Brain microvascular endothelial cell (primary cell): ENCODE data around the gene MDN1.

Experiments
- DNase-seq: peaks from one replicate; pipeline ENCODE4 v3.0.0-alpha.2; 2020
- H3K27ac ChIP-seq: fragments of 250-450 bp; sonication (Bioruptor Pico); 2 replicates; pipeline ENCODE4 v1.5.1; 2020; ENCODE audit warnings: mild to moderate bottlenecking, moderate library complexity
- H3K27me3 ChIP-seq: fragments of 250-450 bp; sonication (Bioruptor Pico); replicated peaks from 2 replicates; pipeline ENCODE4 v1.5.1; 2020; ENCODE audit warnings: mild to moderate bottlenecking
- H3K36me3 ChIP-seq: fragments of 250-450 bp; sonication (Bioruptor Pico); replicated peaks from 2 replicates; pipeline ENCODE4 v1.5.1; 2020; ENCODE audit warnings: mild to moderate bottlenecking
- H3K4me3 ChIP-seq: 2 replicates; pipeline ENCODE4 v1.5.1; 2011; ENCODE audit warnings: low read depth, mild to moderate bottlenecking, control low read depth, low read length, moderate library complexity
- in situ Hi-C: cut with HindIII; loops from 2 replicates; pipeline ENCODE4 v1.10.0; 2017; ENCODE audit warnings: low sequenced_read_pairs, low pct_ligation_motif_present
- TF ChIP-seq, protein P1 (sequence below): IDR thresholded peaks from 2 replicates; pipeline ENCODE4 v1.5.1; 2011; ENCODE audit warnings: low read depth, mild to moderate bottlenecking, moderate library complexity, low read length, control low read depth, inconsistent platforms; ENCODE audit errors: missing control alignments

The MDN1 gene, protein sequence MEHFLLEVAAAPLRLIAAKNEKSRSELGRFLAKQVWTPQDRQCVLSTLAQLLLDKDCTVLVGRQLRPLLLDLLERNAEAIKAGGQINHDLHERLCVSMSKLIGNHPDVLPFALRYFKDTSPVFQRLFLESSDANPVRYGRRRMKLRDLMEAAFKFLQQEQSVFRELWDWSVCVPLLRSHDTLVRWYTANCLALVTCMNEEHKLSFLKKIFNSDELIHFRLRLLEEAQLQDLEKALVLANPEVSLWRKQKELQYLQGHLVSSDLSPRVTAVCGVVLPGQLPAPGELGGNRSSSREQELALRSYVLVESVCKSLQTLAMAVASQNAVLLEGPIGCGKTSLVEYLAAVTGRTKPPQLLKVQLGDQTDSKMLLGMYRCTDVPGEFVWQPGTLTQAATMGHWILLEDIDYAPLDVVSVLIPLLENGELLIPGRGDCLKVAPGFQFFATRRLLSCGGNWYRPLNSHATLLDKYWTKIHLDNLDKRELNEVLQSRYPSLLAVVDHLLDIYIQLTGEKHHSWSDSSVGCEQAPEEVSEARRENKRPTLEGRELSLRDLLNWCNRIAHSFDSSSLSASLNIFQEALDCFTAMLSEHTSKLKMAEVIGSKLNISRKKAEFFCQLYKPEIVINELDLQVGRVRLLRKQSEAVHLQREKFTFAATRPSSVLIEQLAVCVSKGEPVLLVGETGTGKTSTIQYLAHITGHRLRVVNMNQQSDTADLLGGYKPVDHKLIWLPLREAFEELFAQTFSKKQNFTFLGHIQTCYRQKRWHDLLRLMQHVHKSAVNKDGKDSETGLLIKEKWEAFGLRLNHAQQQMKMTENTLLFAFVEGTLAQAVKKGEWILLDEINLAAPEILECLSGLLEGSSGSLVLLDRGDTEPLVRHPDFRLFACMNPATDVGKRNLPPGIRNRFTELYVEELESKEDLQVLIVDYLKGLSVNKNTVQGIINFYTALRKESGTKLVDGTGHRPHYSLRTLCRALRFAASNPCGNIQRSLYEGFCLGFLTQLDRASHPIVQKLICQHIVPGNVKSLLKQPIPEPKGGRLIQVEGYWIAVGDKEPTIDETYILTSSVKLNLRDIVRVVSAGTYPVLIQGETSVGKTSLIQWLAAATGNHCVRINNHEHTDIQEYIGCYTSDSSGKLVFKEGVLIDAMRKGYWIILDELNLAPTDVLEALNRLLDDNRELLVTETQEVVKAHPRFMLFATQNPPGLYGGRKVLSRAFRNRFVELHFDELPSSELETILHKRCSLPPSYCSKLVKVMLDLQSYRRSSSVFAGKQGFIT (N-terminal part only)

DNA sequence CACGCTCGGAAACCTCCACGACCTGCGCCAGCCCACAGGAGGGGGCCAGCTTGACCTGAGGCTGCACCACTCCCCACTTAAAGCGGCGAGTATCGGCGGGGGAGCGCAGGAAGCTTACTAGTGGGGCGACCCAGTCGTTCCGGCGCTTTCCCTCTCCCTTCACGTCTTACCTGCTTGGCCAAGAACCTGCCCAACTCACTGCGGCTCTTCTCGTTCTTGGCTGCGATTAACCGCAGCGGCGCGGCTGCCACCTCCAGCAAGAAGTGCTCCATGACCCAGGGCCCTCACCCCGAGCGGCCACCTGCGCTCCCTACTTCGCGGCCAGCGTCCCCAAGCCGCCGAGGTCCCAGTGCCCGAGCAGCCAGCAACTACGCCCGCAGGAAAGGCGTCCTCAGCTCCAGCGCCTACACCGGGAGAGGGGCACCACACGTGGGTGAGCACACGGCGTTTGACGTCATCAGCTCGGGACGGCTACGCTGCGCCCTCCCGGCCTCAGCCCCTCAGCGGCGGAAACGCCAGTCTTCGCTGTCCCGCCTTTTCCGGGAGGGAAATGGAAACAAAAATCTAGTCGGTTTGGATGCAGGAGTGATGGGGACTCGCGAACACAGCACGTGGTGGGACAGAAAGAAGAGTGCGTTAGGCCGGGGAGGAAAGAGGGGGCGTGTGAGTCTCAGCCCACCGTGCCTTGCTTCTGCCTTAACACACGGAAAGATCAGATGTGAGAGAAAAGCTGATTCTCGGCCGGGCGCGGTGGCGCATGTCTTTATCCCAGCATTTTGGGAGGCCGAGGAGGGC is at the start of gene MDN1:
TSS of gene MDN1 (minus strand) at position 459 of the 795 bp plus-strand sequence. CDS start at position 272, 187 bp downstream.
- Histone ChIP-seq H3K27ac (peak within 1 kb of the TSS; percentile 66), H3K4me3 (peak within 1 kb of the TSS; percentile 99), H3K27me3 (no peaks in the 10 kb centered on the region), H3K36me3 (no peaks in the 10 kb centered on the region)
- TF ChIP-seq, protein P1, sequence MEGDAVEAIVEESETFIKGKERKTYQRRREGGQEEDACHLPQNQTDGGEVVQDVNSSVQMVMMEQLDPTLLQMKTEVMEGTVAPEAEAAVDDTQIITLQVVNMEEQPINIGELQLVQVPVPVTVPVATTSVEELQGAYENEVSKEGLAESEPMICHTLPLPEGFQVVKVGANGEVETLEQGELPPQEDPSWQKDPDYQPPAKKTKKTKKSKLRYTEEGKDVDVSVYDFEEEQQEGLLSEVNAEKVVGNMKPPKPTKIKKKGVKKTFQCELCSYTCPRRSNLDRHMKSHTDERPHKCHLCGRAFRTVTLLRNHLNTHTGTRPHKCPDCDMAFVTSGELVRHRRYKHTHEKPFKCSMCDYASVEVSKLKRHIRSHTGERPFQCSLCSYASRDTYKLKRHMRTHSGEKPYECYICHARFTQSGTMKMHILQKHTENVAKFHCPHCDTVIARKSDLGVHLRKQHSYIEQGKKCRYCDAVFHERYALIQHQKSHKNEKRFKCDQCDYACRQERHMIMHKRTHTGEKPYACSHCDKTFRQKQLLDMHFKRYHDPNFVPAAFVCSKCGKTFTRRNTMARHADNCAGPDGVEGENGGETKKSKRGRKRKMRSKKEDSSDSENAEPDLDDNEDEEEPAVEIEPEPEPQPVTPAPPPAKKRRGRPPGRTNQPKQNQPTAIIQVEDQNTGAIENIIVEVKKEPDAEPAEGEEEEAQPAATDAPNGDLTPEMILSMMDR, result no peak
- in situ Hi-C loops, result no loop called here
- DNase-seq, result peak; percentile 87

DNA sequence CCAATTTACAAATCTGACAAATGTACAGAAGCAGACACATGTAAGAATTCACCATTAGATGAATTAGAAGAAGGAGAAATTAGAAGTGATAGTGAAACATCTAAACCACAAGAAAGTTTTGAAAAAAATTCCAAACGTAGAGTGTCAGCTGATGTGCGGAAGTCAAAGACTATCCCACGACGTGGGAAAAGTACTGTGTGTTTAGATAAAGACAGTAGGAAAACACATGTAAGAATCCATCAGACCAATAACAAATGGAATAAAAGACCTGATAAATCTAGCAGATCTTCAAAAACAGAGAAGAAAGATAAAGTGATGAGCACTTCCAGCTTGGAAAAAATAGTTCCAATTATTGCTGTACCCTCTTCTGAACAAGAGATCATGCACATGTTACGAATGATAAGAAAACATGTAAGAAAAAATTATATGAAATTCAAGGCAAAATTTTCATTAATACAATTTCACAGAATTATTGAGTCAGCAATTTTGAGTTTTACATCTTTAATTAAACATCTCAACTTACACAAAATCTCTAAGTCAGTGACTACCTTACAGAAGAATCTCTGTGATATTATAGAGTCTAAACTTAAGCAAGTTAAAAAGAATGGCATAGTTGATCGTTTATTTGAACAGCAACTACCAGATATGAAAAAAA is 46.6 kb upstream of the MDN1 start:
- Histone ChIP-seq H3K27ac (no peak overlapping the region), H3K4me3 (no peak overlapping the region), H3K27me3 (no peaks in the 10 kb centered on the region), H3K36me3 (peaks cover 45% of the 10 kb centered on the region)
- DNase-seq, result no peak
- TF ChIP-seq, protein P1, result no peak
- in situ Hi-C loops, result no loop called here

DNA sequence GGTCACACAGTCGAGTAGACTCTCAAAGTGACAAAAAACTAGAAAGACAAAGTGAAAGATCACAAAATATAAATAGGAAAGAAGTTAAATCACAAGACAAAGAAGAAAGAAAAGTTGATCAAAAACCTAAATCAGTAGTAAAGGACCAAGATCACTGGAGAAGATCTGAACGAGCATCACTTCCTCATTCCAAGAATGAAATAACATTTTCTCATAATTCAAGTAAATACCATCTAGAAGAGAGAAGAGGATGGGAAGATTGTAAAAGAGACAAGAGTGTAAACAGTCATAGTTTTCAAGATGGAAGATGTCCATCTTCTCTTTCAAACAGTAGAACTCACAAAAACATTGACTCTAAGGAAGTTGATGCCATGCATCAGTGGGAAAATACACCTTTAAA is 43.1 kb upstream of the MDN1 start:
- Histone ChIP-seq H3K4me3 (no peak overlapping the region), H3K27ac (no peak overlapping the region), H3K36me3 (peaks cover 50% of the 10 kb centered on the region), H3K27me3 (no peaks in the 10 kb centered on the region)
- TF ChIP-seq, protein P1, result no peak
- no peak for DNase-seq
- in situ Hi-C loops, result no loop called here

DNA sequence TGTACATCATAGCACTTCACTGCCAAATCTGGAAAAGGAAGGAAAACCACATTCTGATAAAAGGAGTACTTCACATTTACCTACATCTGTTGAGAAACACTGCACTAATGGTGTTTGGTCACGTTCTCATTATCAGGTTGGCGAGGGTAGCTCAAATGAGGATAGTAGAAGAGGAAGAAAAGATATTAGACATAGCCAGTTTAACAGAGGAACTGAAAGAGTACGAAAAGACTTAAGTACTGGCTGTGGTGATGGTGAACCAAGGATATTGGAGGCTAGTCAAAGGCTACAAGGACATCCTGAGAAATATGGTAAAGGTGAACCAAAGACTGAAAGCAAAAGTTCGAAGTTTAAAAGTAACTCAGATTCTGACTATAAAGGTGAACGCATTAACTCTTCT is 42.7 kb upstream of the MDN1 start:
- Histone ChIP-seq H3K36me3 (peaks cover 49% of the 10 kb centered on the region), H3K4me3 (no peak overlapping the region), H3K27ac (no peak overlapping the region), H3K27me3 (no peaks in the 10 kb centered on the region)
- TF ChIP-seq, protein P1, result no peak
- no peak for DNase-seq
- in situ Hi-C loops, result no loop called here

DNA sequence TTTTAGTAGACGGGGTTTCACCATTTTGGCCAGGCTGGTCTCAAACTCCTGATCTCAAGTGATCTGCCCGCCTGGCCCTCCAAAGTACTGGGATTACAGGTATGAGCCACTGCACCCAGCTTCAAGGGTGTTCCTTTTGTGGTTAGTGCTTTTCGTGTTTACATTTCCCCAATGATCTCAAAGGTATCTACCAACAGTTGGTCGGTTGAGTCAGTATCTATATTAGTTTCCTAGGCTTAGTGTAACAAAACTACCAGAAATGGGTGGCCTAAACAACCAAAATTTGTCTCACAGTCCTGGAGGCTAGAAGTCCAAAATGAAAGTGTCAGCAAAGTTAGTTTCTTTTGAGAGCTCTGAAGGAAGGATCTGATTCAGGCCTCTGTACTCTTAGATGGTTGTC is 40.1 kb upstream of the MDN1 start:
- Histone ChIP-seq H3K4me3 (no peak overlapping the region), H3K36me3 (peaks cover 43% of the 10 kb centered on the region), H3K27me3 (no peaks in the 10 kb centered on the region), H3K27ac (no peak overlapping the region)
- DNase-seq, result no peak
- TF ChIP-seq, protein P1, result no peak
- in situ Hi-C loops, result no loop called here
